Ureter (tissue), 1 donor: Measurements from ENCODE around the gene RUNX2. TPM values are rescaled to one million over a fixed set of nuclear protein-coding genes. Genes with fewer than 3 reads are reported as not detected.

Experiments used
- DNase-seq: peaks from one replicate; pipeline ENCODE4 v3.0.0-alpha.2; 2020; ENCODE audit warnings: low spot score
- total RNA-seq: library from RNA; stranded (reverse); gene quantifications from one replicate; pipeline ENCODE4 v1.2.4, GENCODE V29; 2023
- donor health status: DM: yes; HTN: yes; CAD: no.

RUNX2 gene
- total RNA-seq, 1 donor from 2014 or later: 18.3 TPM

DNA sequence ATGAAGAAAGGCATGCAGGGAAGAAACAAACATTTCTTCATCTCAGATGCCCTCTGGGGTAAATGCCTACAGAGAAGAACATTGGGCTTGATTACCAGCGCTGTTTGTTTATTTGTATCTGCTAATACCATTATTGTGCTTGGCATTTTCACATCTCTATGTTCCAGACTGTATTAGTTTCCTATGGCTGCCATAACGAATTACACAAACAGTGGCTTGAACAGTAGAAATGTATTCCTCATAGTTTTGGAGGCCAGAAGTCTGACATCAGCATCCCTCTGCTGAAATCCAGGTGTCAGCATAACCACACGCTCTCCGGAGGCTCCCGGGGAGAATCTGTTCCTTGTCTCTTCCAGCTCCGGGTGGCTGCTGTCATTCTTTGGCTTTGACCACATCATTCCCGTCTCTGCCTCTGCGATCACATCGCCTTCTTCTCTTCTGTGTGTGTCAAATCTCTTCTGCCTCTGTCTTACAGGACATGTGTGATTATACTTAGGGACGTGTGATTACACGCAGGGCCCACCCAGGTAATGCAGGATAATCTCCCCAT lies 291.2 kb downstream of the RUNX2 start:
- DNase-seq: no peak

DNA sequence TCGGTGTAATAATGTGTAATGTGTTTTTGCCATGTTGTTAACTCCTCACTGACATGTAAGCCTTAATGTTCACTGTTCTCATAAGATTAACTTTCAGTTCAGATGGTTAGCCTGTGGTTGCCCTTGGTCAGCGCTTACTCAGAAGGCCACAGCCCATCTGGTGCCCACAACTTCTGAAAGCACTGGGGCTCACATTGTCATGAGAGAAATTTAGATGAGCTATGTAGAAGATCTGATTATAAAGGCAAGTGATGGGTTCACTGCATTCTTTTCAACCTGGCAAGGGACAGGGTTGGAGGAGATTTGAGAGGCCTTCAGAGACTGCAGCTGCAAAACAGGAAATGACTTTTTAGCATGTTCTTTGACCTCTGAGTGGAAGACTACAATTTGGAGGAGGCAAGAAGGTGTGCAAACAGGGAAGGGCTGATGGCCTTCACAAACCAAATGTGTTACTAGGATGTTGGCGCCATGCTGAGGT lies 291.9 kb downstream of the RUNX2 start:
- DNase-seq: no peak

DNA sequence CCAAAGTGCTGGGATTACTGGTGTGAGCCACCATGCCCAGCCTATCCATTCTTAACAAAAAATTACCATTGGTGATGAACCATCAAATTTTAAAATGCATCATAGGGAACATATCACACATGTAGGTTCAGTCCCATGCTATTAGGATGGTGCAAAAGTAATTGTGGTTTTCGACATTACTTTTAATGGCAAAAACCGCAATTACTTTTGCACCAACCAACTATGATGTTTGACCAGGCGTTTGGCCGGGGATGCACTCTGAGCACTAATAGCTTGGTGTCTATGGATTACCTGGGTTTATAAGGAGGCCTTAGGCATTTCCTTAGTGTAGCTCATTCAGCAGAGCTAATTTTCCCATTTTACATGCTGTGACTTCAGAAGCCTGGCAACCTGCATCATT lies 296.1 kb downstream of the RUNX2 start:
- DNase-seq: no peak

DNA sequence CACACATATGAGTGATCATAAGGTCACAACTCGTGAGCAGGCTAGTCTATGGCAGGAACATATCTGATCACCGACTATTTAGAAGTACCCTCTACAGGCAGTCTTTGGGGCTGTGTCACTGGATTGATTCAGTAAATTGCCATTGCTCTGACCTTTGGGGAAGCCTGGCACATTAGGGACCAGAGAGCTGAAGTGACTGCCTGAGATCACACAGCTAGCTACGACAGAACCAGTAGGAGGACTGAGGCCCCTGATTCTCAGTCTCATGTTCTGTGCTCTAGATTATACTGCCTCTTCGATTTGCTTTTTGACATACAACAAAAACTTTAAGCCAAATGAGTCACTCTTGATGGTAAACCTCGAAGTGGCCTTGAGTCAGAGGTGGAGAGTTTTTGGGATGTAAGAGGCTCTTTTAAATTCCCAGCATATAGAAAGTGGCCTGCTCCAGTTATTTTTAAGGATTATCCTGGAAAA lies 297.1 kb downstream of the RUNX2 start:
- DNase-seq: no peak

DNA sequence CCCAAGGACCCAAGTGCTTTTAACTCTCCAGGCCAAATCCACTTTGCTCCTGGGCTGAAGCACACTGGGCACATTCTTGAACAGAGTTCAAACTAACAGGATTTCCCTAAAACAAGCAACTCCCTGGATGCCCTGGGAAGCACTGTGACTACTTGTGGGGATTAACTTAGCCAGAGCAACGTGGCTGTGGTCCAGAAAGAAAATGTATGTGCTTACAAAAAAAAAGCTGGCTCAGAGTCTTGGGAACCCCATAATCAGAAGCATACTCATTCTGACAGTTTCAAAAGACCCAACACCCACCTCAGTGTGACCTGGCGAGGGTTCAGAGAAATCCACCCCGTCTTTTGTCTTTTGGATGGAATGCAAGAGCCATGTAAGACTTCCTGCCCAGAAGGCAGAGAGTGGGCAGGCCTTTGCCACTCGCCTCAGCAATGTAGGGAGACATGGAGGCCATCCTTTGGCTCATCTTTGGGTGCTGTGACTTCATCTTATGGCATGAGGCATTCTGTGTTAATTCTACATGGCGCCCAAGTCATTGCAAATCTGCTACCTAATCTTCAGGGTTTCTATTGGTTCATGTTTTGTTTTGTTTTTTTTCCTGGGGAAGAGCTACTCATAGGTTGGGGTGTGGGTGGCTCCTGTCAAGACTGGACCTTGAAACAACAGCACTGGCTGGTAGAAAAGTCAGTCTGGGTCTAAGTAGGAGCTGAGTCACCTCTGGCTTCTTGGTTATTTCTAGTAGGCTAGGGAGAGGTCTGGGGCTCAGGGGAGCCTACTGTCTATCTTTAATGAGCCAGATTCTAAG lies 298.2 kb downstream of the RUNX2 start:
- no peak for DNase-seq

DNA sequence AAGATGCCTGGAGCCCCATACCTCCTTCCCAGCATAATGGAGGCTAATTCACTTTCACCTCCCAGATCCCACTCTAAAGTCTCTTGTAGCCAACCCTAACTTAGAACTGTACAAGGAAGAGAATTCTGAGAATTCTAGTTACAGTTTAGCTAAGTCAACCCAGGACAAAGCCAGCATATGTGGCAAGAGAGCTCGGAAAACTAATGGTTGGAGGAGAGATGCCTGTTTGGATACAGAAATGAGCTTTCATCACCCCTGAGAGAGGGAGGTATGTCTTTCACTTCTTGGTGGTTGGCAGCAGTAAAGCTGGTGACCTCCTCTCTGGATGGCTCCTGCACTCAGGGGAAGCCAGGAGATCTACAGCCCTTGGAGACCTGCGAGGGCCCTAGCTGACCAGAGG lies 302.2 kb downstream of the RUNX2 start:
- no peak for DNase-seq

DNA sequence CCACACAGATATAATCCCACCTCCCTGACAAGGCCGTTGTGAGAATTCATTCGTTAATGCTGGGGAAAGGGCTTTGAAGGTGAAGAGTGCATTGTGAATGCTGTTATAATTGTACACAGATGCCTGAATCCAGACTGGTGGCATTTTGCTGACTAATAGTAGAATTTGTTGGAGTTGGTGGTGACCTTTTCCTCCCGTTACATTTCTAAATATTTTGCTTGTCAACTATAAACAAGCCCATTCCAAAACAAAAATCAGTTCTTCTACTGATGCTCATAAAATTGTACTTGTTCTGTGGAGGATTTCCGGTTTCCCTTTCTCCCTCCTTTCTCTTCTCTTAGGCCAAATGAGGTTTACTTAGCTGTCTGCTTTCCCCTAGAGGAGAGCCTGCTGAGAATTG lies 302.7 kb downstream of the RUNX2 start:
- DNase-seq: no peak

DNA sequence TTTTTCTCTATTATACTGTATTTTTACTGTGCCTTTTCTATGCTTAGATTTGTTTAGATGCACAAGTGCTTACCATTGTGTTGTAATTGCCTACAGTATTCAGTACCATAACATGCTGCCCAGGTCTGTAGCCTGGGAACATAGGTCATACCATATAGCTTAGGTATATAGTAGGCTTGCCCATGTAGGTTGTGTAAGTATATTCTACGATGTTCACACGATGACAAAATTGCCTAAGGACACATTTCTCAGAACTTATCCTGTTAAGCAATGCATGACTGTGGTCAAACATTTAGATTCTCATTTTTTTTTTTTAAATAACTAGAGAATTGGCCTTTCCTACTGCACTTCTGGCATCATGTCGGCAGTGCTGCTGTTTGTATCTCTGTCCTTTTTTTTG lies 303.3 kb downstream of the RUNX2 start:
- DNase-seq: no peak

DNA sequence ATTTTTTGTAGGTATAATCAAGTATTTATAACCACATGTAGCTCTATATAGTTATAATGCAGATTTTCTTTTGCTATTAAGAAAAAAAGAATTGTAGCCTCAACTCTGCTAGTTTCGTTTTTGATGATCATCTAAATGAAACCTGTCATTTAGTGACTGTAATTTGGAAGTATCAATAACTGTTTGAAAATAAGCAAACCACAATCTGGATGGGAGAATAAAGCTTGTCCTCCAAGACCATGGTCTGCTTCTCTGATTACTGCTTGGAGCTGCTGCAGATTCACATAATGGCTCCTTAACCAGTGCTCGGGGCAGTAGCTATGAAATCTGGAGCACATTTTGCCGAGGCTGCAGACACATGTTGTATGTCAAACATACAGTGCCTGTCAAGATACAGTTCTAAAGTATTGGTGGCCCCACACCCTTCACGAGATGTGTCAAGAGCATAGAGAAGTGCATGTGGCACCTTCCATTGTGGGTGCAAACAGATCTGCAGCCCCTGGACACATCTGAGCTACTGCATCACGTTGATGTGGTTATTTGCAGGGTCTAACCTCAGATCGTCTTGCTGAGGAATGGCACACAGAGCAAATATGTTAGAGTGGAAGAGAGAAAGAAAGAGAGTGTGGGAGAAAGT lies 305.3 kb downstream of the RUNX2 start:
- no peak for DNase-seq

DNA sequence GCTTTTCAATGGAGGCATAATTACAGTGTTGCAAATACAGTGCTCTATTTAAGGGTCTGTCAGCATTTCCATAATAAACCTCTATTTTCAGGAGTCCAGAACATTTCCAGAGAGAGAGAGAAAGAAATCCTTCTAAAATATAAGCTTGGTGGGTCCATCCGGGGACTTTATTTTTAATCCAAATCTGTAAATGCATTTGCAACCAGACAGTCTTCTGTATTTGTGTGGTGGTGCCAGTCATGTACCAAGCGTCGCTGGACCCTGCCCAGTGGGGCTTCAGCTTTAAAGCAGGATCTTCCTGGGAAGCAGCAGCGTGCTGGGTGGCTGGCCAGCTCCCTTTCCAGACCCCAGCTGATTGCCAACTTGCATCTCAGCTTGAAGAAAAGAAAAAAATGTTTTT lies 306.1 kb downstream of the RUNX2 start:
- no peak for DNase-seq

DNA sequence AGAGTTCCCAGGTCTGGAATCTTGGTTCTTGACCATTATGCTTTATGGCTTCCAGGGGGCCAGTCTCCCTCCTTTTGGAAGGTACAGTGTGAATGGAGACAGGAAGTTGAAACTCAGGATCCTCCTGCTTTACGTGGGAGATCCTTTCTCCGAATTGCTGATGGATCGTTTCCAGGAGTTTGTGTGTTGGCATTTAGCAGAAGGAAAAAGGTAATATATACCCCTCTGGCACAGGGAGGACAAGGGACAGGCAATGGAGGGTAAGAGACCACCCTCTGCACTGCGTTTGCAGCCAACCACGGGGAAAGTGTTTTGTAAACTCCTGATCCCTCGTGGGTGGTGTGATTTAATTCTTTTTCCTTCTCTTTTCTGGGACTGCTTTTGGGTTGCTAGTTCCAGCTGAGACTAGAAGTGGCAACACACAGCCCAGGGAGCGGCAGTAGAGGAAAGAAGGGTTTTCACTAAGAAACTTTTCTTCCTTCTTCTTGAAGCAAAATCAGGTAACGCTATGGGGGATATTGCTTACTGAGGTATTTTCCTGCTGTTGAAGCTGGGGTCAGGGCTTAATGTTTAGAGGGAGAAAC lies 307.2 kb downstream of the RUNX2 start:
- DNase-seq: no peak

DNA sequence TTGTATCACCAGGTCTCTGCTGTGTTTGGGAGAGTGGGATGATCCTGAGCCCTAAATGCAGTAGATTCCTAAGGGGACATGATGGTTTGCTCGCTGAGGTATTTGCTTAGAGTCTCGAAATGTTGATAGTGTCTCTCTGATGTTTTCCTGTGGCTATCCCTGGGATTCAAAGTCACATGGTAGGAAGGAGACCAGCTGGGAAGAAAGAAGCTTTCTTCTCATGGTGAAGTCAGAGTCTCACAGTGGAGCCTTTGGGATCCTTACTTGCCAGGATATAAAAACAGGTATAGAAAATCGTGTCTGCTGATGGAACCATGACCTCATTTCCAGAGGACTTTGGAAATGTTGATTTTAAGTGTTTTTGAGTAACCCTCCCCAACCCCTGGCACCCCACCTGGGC lies 308.9 kb downstream of the RUNX2 start:
- no peak for DNase-seq

DNA sequence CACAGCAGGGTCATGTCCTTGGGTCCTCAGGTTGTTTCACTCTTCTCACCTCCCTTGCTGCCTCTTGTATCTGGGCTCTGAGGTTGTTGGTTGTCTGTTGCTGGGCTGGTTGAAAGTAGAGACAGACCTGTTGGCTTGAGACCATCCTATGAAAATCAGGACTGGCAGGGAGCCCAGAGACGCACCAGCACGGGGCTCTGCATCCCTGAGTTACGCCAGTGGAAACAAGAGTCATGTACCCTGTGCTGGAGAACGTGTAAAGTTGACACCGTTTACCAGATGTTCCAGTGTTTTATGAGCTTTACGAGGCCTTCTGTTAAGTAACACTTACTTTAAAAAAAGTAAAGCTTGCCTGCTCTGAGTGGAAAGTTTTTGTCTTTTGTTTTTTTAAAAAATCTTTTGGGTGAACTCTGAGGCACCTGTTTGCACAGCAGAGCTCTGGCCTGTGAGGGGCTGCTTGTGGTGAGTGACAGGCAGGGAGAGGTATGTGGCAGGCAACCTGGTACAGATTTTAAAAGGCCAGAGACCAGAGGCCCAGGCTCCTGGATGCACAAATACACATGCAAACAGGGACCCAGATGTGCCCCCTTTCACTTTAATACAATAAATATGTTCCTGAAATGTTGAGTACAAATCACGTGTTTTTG lies 309.6 kb downstream of the RUNX2 start:
- DNase-seq: no peak

DNA sequence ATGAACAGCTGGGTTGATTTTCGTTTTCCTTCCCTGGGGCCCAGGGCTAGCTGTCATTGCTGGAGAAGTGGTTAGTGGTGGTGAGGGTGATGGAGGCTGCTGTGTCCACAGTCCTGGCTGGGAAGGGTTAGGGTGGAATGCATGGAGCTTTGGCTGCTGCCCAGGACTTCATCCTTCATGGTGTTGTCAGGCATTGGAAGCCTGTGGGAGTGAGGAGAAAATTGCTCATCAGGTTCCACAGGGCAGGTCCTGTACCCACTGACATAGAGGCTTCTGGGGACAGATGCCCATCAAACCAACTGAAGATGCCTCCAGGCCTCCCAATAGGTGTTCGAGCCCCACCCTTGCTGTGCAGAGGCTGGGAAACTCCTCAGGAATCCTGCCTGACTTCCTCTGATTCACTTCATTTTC lies 312.0 kb downstream of the RUNX2 start:
- no peak for DNase-seq

DNA sequence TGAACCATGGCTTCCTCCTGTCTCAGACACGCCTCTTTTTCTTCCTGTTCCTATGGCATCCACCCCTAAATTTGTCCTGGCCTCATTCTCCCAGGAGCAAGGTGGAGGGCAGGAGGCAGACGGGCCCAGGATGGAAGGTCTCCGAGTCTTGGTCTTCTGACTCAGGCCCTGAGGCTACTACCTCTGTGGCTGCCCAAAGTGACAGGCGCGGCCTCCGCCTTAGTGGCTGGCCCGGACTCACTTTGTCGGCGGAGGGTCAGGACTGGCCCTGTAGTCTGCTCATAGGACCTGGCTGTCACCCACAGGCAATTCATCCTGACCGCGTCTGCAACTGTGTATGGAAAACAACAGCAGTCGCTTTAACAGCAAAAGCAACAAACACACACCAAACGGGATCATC lies 312.7 kb downstream of the RUNX2 start:
- DNase-seq: no peak

DNA sequence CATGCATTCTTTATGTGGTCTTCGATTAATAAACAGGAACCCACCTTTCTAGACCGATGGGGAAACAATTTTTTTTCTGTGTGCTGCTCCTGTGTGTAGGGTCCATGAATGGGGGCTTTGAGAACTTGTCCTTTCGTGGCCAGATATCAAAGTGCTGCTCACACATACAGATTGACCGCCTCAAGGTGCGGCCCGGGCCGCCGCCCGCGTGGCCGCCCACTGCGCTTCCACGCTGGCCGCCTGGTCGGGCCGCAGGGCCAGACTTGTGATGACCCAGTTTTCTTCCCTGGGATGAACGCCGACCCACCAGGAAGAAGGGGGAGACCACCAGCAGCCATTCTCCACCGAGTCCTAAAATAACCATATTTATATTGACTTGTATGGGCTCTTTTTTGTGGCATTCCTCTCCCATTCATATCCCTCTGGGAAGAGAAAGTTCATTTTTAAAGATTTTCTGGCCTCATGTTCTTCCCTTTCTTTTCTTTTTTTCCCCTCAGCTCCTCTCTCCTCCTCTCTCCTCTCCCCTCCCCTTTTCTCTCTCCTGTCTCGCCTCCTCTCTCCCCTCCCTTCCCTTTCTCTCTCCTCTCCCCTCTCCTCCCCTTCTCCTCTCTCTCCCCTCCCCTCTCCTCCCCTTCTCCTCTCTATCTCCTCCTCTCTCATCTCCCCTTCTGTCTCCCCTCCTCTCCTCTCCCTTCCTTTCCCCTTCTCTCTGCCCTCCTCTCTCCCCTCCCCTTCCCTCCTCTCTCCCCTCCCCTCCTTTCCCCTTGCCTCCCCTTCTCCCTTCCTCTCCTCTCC lies 314.4 kb downstream of the RUNX2 start:
- no peak for DNase-seq

DNA sequence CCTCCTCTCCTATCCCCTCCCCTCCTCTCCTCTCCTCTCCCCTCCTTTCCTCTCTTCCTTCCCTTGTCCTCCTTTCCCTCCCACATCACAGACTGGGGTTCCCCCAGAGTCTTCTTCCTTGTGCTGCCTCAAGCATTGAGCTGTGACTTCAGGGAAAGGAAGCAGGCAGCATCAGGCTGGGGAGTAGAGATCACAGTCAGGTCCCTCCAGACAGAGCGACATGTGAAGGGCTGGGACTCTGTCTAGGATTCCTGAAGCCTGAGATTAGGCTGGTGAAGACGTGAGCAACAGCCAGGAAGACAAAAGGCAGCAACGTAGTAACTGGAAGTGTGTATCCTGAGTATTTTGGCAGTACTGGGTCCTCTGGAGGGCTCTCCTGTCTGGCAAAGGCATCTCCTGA lies 315.0 kb downstream of the RUNX2 start:
- no peak for DNase-seq

DNA sequence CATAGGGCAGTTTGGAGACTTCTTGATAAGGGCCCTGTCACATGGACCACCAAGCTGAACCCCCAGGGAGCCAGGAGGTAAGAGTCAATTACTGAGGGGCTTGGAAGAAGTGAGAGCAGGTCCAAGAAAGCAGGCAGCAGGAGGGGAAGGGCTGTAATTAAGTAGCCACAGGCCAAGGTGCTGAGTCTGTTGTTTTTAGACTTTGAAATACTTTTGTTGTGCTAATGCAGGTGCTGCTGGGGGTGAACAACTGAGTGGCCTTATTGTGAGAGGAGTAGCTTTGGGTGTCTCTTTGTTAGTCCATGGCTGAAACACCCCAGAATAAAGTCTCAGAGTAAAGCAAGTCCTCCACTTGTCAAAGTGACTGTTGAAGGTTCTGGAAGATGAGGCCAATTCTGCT lies 316.6 kb downstream of the RUNX2 start:
- no peak for DNase-seq

DNA sequence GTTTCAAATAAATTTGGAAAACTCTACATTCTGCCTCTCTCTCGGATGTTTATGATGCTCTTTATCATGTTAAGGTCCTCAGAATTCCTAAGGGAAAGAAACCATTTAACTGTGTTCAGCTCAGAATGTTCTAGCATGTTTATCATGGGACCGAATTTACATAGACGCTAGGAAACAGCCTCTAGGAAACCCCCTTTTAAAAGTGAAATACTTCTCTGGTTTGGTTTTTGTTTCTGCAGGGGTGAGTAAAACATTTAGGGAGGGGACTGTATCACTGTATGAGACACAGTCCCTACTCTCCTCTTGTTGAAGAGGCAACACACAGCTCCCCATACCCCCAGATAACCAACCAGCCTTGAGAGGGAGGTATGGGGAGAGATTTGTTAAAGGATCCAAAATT lies 317.2 kb downstream of the RUNX2 start:
- no peak for DNase-seq

DNA sequence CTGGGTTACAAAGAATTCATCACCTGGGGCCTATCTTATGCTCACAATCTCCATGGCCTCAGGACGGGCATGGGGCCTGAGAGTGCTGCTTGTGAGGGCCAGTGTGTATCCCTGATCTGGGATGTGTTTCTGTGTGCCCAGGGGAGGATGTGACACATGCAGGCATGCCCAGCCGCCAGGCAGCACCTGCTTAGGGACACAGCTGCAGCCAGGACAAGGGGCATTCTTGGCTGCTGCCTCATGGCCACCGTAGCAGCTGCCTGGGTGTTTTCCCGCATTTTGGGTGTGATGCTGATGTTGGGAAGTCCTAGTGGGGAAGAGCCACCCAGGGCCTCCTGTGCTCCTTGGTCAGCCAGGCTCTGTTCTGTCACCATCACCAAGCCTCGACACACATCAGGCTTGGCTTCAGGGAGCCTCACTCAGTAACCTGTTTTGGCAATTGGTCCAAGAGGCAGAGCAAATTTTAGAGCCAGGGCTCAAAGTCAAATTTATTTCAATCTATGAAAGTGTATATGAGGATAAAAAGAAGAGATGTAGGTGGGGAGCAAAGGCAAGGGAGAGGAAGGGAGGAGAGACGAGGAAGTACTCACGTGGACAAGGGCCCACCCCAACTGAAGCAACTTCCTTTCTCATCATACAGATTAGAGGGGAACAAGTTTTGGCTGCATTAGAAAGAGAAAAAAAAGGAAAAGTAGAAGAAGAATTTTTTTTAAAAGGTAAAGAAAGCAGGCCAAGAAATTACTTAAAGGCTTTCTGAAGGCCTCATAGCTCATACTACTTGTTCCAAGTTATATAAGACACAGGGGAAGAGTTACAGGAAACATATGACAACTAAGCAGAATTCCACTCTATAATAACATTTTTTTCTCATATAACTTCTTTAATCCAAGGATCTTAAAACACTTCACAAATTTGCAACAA lies 319.5 kb downstream of the RUNX2 start:
- DNase-seq: no peak
